ENCODE measurements around the gene RAG2.

The RAG2 gene

GRCh38 chr11:36550385-36551115 is 47.5 kb downstream of the RAG2 start:
- DNase-seq (ENCODE audit: low read depth), result no peak

Measured in activated T-helper 9 cell treated with anti-CD3 and anti-CD28 coated beads, Interleukin-2, amount 50 U/mL, for 16 hours (primary cell).